Measurements from ENCODE around the gene NDUFAB1. TPM values are rescaled to one million over a fixed set of nuclear protein-coding genes. Genes with fewer than 3 reads are reported as not detected.
A peak's percentile ranks its signal among the peaks of the same experiment; 100 is the strongest.

NDUFAB1 gene
- total and polyA plus RNA-seq, 2 of the 13 experiments (the other 11 are each of a cell fraction or from before 2014, with no cell fraction given): 221 to 601 TPM

- TF ChIP-seq DZIP1 (CRISPR knock-in tag; IDR thresholded peaks at IDR 0.05) (peak; percentile 62), ETV5 (CRISPR knock-in tag; IDR thresholded peaks at IDR 0.05; ENCODE audit: borderline replicate concordance) (peak; percentile 83), GABPA (IDR thresholded peaks at IDR 0.05; ENCODE audit: low read depth, low read length) (peak; percentile 63), GABPA (CRISPR knock-in tag; IDR thresholded peaks at IDR 0.05; ENCODE audit: low read depth) (peak; percentile 95), ZMYM2 (CRISPR knock-in tag; IDR thresholded peaks at IDR 0.05) (peak; percentile 99), ZNF281 (CRISPR knock-in tag; IDR thresholded peaks at IDR 0.05; ENCODE audit: borderline replicate concordance) (peak; percentile 50; the same call in 1 of the 2 replicates), DPF2 (CRISPR knock-in tag; IDR thresholded peaks at IDR 0.05; ENCODE audit: borderline replicate concordance, low read depth) (peak; percentile 32; the same call in 1 of the 2 replicates), ZBTB10 (CRISPR knock-in tag; IDR thresholded peaks at IDR 0.05; ENCODE audit: borderline replicate concordance) (peak; percentile 84), HNRNPK (IDR thresholded peaks at IDR 0.05; ENCODE audit: low read depth, low read length, poor library complexity, severe bottlenecking) (peak; percentile 86), MTF1 (CRISPR knock-in tag; IDR thresholded peaks at IDR 0.05) (peak; percentile 77; the same call in 1 of the 2 replicates), TSC22D2 (CRISPR knock-in tag; IDR thresholded peaks at IDR 0.05; ENCODE audit: borderline replicate concordance) (peak; percentile 37; the same call in 1 of the 2 replicates), KAT7 (CRISPR knock-in tag; IDR thresholded peaks at IDR 0.05; ENCODE audit: borderline replicate concordance) (peak; percentile 92), IRX3 (CRISPR knock-in tag; IDR thresholded peaks at IDR 0.05; ENCODE audit: borderline replicate concordance, low read depth) (no peak), STAT5B (CRISPR knock-in tag; IDR thresholded peaks at IDR 0.05) (0 out of 2 replicates have a peak, but pooled peaks have one; percentile 41), IKZF5 (CRISPR knock-in tag; IDR thresholded peaks at IDR 0.05) (peak; percentile 100), ZNF75D (CRISPR knock-in tag; IDR thresholded peaks at IDR 0.05; ENCODE audit: borderline replicate concordance) (no peak)
Measured at GRCh38 chr16:23556881-23557778, 39.0 kb downstream of the NDUFAB1 start, which contains the start of the genes EARS2 and UBFD1 (continued).

All from HepG2 (cell line).